Measurements from ENCODE around the gene PCYT1B.

- TF ChIP-seq CTCF (IDR thresholded peaks at IDR 0.05), result no peak
- TF ChIP-seq POLR2A (IDR thresholded peaks at IDR 0.05), result no peak
Observed at GRCh38 chrX:24601858-24602257, 45.3 kb downstream of the PCYT1B start.
